A549 (cell line): Measurements from ENCODE around the gene GABRR2. TPM values are rescaled to one million over a fixed set of nuclear protein-coding genes. Genes with fewer than 3 reads are reported as not detected.

Source experiments
- ATAC-seq, 2 experiments: fragments of 200-7000 bp in 1 of 2; fragments of >200 bp in 1 of 2; cut with Nextera tagmentation in 1 of 2; cut with Tn5 transposase in 1 of 2; 3 replicates each; pipeline versions ENCODE4 v1.8.0 to v1.9.1; 2018 to 2020; ENCODE audit warnings: mild to moderate bottlenecking in 1 of 2, moderate library complexity in 1 of 2
- CTCF ChIA-PET: fragments of 300-600 bp; sonication (Branson Sonifier 250); formaldehyde crosslinking; extraction: SDS; loops from one replicate; lab custom pipeline; 2021; ENCODE audit warnings: antibody characterized with exemption, inconsistent platforms; lab: Yijun Ruan, JAX
- POLR2A ChIA-PET: fragments of 350-600 bp; formaldehyde crosslinking; extraction: SDS; loops from one replicate; lab custom pipeline; 2021; ENCODE audit warnings: antibody characterized with exemption, inconsistent platforms; lab: Yijun Ruan, JAX
- DNase-seq, 2 experiments: peaks; one replicate each; pipeline versions ENCODE4 v3.0.0 to v3.0.0-alpha.2; 2011 to 2016; ENCODE audit warnings: low read depth in 1 of 2, low spot score in 1 of 2
- FAIRE-seq: peaks from 2 replicates; lab custom pipeline; 2011; peaks lifted over from hg19 to GRCh38; lab: Jason Lieb, UNC
- H3K27ac ChIP-seq, 2 experiments: fragments of >200 bp; sonication (Bioruptor Twin); formaldehyde crosslinking; 3 replicates each; pipeline ENCODE4 v1.5.1; 2016 to 2017
- H3K4me1 ChIP-seq: fragments of >200 bp; sonication (Bioruptor Twin); formaldehyde crosslinking; 3 replicates; pipeline ENCODE4 v1.6.1; 2016
- H3K4me2 ChIP-seq: fragments of >200 bp; sonication (Bioruptor Twin); formaldehyde crosslinking; 3 replicates; pipeline ENCODE4 v1.6.1; 2016
- H3K4me3 ChIP-seq: fragments of >200 bp; sonication (Bioruptor Twin); formaldehyde crosslinking; 3 replicates; pipeline ENCODE4 v1.5.1; 2016
- H3K9me3 ChIP-seq: fragments of >200 bp; sonication (Bioruptor Twin); formaldehyde crosslinking; 3 replicates; pipeline ENCODE4 v1.6.1; 2016
- CBX2 ChIP-seq: fragments of 200-600 bp; sonication (generic); IDR thresholded peaks from 2 replicates; pipeline ENCODE4 v1.6.1; 2016; ENCODE audit warnings: low read depth, mild to moderate bottlenecking, borderline replicate concordance
- CHD4 ChIP-seq: fragments of 200-600 bp; sonication (generic); IDR thresholded peaks from 2 replicates; pipeline ENCODE4 v1.6.1; 2016; ENCODE audit warnings: antibody characterized with exemption, mild to moderate bottlenecking, borderline replicate concordance
- EP300 ChIP-seq, 2 experiments: fragments of >200 bp; sonication (Bioruptor Twin); formaldehyde crosslinking; IDR thresholded peaks; 2 replicates in 1 of 2; 3 replicates in 1 of 2; pipeline ENCODE4 v1.6.1; 2016 to 2017
- ESRRA ChIP-seq: fragments of 150-350 bp; IDR thresholded peaks from 2 replicates; pipeline ENCODE4 v1.6.1; 2014; ENCODE audit warnings: mild to moderate bottlenecking, low read length, borderline replicate concordance
- FOSL2 ChIP-seq, 2 experiments: fragments of 450-650 bp in 1 of 2; fragments of >200 bp in 1 of 2; sonication (Bioruptor Twin) in 1 of 2; formaldehyde crosslinking; IDR thresholded peaks; 2 replicates each; pipeline versions ENCODE4 v1.5.0 to v1.6.1; 2016 to 2020; ENCODE audit warnings: mild to moderate bottlenecking in 1 of 2, moderate library complexity in 1 of 2
- FOXS1 ChIP-seq: fragments of 250-450 bp; sonication (Bioruptor Pico); IDR thresholded peaks from 2 replicates; pipeline ENCODE4 v1.5.0; 2020; ENCODE audit warnings: mild to moderate bottlenecking, moderate library complexity
- MYC ChIP-seq: IDR thresholded peaks from 2 replicates; pipeline ENCODE4 v1.6.1; 2012; ENCODE audit warnings: mild to moderate bottlenecking, inconsistent platforms, low read length, improper control_type of control experiment, borderline replicate concordance
- NR3C1 ChIP-seq: fragments of >200 bp; sonication (Bioruptor Twin); formaldehyde crosslinking; IDR thresholded peaks from 3 replicates; pipeline ENCODE4 v1.6.1; 2017
- RAD21 ChIP-seq, 2 experiments: fragments of >200 bp in 1 of 2; sonication (Bioruptor Twin) in 1 of 2; formaldehyde crosslinking in 1 of 2; IDR thresholded peaks in 1 of 2; conservative IDR thresholded peaks in 1 of 2; 2 replicates in 1 of 2; 3 replicates in 1 of 2; pipeline ENCODE4 v1.6.1; 2012 to 2018; ENCODE audit warnings: inconsistent platforms in 1 of 2
- RARB ChIP-seq: fragments of 250-450 bp; sonication (Bioruptor Pico); IDR thresholded peaks from 2 replicates; pipeline ENCODE4 v1.8.0; 2021; ENCODE audit warnings: mild to moderate bottlenecking, moderate library complexity
- RCOR1 ChIP-seq: fragments of 150-350 bp; IDR thresholded peaks from 2 replicates; pipeline ENCODE4 v1.6.1; 2014; ENCODE audit warnings: antibody characterized with exemption, low read length, low read depth
- TP53 ChIP-seq: fragments of 250-450 bp; sonication (Bioruptor Pico); IDR thresholded peaks from 2 replicates; pipeline ENCODE4 v1.5.0; 2021; ENCODE audit warnings: mild to moderate bottlenecking, moderate library complexity
- WGBS: methylation state at CpG from one replicate; pipeline ENCODE4 v1.1.6; 2017; ENCODE audit errors: missing lambda C conversion rate; 5-methylcytosine and 5-hydroxymethylcytosine counted together
- polyA plus RNA-seq, 4 experiments: library from polyadenylated mRNA; depleted of rRNA in 3 of 4; stranded (reverse); fragments of >200 nt; fragmentation: RNase III in 1 of 4; extraction: RNeasy Plus Mini Kit Qiagen cat#74134 plus additional on column Dnase treatment in 1 of 4; gene quantifications; 2 replicates in 3 of 4; 3 replicates in 1 of 4; pipeline ENCODE4 v1.2.3, GENCODE V29; 2011 to 2017
- TF ChIP-seq, protein P1 (sequence below): fragments of 200-600 bp; sonication (generic); IDR thresholded peaks from 2 replicates; pipeline ENCODE4 v1.6.1; 2016; ENCODE audit warnings: antibody characterized with exemption, mild to moderate bottlenecking, moderate library complexity
- TF ChIP-seq, protein P2 (sequence below): IDR thresholded peaks from 2 replicates; pipeline ENCODE4 v1.6.1; 2012
- TF ChIP-seq, protein P3 (sequence below): fragments of 150-350 bp; IDR thresholded peaks from 2 replicates; pipeline ENCODE4 v1.6.1; 2014; ENCODE audit warnings: low read depth, mild to moderate bottlenecking, low read length
- TF ChIP-seq, protein P4 (sequence below): fragments of 250-450 bp; sonication (Bioruptor Pico); IDR thresholded peaks from 2 replicates; pipeline ENCODE4 v1.5.0; 2021; ENCODE audit warnings: mild to moderate bottlenecking, moderate library complexity, borderline replicate concordance

GABRR2 gene
- polyA plus RNA-seq, 2 of the 4 experiments (the other 2 are of a cell fraction) = 0.08 to 0.09 TPM

DNA sequence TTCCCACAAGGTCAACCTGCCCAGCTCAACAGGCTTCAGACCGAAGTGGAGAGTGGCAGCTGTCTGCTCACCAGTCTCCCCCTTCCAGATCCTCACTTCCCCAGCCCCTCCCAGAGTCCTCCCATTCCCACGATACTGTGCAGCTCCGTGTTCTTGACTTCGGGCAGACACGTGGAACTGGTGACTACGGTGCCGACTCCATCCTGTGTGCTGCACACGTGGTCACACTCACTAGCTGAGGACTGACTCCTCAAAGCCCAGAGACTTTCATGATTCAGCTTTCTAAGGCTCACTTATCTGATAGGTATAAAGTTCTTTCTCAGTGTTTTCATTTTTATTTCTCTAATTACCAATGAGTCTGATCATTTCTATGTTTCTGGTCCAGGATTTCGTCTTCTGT lies 32.4 kb downstream of the GABRR2 start:
- Histone ChIP-seq H3K4me2 (no peak overlapping the region), H3K9me3 (no peaks in the 10 kb centered on the region), H3K27ac (no peak overlapping the region), H3K4me3 (no peak overlapping the region), H3K4me1 (no peaks in the 10 kb centered on the region)
- TF ChIP-seq CBX2 (no peak), NR3C1 (no peak), EP300 (IDR thresholded peaks at IDR 0.05) (no peak), FOSL2 (IDR thresholded peaks at IDR 0.05) (no peak), FOSL2 (CRISPR knock-in tag; IDR thresholded peaks at IDR 0.05) (no peak), RARB (CRISPR knock-in tag) (no peak), CHD4 (no peak), FOXS1 (CRISPR knock-in tag) (no peak), RCOR1 (no peak)
- TF ChIP-seq, protein P1, sequence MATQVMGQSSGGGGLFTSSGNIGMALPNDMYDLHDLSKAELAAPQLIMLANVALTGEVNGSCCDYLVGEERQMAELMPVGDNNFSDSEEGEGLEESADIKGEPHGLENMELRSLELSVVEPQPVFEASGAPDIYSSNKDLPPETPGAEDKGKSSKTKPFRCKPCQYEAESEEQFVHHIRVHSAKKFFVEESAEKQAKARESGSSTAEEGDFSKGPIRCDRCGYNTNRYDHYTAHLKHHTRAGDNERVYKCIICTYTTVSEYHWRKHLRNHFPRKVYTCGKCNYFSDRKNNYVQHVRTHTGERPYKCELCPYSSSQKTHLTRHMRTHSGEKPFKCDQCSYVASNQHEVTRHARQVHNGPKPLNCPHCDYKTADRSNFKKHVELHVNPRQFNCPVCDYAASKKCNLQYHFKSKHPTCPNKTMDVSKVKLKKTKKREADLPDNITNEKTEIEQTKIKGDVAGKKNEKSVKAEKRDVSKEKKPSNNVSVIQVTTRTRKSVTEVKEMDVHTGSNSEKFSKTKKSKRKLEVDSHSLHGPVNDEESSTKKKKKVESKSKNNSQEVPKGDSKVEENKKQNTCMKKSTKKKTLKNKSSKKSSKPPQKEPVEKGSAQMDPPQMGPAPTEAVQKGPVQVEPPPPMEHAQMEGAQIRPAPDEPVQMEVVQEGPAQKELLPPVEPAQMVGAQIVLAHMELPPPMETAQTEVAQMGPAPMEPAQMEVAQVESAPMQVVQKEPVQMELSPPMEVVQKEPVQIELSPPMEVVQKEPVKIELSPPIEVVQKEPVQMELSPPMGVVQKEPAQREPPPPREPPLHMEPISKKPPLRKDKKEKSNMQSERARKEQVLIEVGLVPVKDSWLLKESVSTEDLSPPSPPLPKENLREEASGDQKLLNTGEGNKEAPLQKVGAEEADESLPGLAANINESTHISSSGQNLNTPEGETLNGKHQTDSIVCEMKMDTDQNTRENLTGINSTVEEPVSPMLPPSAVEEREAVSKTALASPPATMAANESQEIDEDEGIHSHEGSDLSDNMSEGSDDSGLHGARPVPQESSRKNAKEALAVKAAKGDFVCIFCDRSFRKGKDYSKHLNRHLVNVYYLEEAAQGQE = no peak
- TF ChIP-seq, protein P2, sequence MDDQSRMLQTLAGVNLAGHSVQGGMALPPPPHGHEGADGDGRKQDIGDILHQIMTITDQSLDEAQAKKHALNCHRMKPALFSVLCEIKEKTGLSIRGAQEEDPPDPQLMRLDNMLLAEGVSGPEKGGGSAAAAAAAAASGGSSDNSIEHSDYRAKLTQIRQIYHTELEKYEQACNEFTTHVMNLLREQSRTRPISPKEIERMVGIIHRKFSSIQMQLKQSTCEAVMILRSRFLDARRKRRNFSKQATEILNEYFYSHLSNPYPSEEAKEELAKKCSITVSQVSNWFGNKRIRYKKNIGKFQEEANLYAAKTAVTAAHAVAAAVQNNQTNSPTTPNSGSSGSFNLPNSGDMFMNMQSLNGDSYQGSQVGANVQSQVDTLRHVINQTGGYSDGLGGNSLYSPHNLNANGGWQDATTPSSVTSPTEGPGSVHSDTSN = no peak
- TF ChIP-seq, protein P3, sequence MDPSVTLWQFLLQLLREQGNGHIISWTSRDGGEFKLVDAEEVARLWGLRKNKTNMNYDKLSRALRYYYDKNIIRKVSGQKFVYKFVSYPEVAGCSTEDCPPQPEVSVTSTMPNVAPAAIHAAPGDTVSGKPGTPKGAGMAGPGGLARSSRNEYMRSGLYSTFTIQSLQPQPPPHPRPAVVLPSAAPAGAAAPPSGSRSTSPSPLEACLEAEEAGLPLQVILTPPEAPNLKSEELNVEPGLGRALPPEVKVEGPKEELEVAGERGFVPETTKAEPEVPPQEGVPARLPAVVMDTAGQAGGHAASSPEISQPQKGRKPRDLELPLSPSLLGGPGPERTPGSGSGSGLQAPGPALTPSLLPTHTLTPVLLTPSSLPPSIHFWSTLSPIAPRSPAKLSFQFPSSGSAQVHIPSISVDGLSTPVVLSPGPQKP = no peak
- no peak for ATAC-seq
- WGBS = 85% methylated on average over 9 of the region's 9 CpGs
- no peak for DNase-seq
- FAIRE-seq = no peak
- ChIA-PET CTCF (interaction anchor here (1.1 kb wide), 1 partner anchor 39 kb away, joined by 3 read pairs; no protein-coding TSS in a partner anchor), POLR2A (no interaction called here)

DNA sequence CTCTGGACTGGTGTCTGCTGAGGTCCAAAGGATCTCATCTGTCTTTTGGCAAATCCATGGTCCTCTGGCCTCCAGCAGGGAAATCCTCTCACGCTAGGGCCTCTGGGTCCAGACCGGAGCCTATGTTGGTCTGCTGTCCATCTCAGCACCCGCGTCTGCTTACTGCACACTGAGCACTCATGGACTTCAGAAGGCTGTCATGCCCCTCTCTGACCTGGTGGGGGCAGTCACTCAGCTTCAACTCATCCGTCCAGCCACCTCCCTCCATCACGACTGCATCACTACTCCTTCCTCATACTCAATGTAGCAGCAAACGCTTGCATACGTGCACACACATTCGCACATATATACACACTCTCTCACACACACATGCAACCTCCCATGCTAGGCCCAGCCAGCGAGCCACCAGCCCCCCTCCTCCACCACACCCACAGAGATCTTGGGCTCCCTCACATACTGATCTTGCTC lies 33.3 kb downstream of the GABRR2 start:
- ChIA-PET POLR2A (no interaction called here), CTCF (interaction anchor here (0.6 to 1.1 kb wide), 6 partner anchors 9 to 329 kb away, joined by 3 to 4 read pairs (median 3); no protein-coding TSS in a partner anchor)
- Histone ChIP-seq H3K9me3 (no peaks in the 10 kb centered on the region), H3K27ac (no peak overlapping the region), H3K4me3 (no peak overlapping the region), H3K4me1 (no peaks in the 10 kb centered on the region), H3K4me2 (no peak overlapping the region)
- TF ChIP-seq CBX2 (no peak), MYC (no peak), RAD21 (conservative IDR thresholded peaks at IDR 0.05 in 1 of 2, IDR thresholded peaks at IDR 0.05 in 1 of 2) (peak in 1 of 2 experiments; percentile 30; a peak in 1 of 5 replicates), ESRRA (no peak), TP53 (no peak)
- TF ChIP-seq, protein P4, sequence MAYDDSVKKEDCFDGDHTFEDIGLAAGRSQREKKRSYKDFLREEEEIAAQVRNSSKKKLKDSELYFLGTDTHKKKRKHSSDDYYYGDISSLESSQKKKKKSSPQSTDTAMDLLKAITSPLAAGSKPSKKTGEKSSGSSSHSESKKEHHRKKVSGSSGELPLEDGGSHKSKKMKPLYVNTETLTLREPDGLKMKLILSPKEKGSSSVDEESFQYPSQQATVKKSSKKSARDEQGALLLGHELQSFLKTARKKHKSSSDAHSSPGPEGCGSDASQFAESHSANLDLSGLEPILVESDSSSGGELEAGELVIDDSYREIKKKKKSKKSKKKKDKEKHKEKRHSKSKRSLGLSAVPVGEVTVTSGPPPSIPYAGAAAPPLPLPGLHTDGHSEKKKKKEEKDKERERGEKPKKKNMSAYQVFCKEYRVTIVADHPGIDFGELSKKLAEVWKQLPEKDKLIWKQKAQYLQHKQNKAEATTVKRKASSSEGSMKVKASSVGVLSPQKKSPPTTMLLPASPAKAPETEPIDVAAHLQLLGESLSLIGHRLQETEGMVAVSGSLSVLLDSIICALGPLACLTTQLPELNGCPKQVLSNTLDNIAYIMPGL = no peak
- TF ChIP-seq, protein P3 = no peak
- TF ChIP-seq, protein P1 = peak; percentile 52; the same call in 1 of the 2 replicates
- ATAC-seq (peak; percentile 73 to 93; a peak in 5 of 6 replicates), FAIRE-seq (no peak), DNase-seq (peak; percentile 57 to 58)
- WGBS = 54% methylated on average over 10 of the region's 10 CpGs
